ENCODE data around the gene ATP8B1.
"Not testable (repeated sequence)": the region's sequence is repeated elsewhere in the genome, so short reads cannot be mapped to it uniquely, and the experiment has no call there.

Gene ATP8B1

DNA sequence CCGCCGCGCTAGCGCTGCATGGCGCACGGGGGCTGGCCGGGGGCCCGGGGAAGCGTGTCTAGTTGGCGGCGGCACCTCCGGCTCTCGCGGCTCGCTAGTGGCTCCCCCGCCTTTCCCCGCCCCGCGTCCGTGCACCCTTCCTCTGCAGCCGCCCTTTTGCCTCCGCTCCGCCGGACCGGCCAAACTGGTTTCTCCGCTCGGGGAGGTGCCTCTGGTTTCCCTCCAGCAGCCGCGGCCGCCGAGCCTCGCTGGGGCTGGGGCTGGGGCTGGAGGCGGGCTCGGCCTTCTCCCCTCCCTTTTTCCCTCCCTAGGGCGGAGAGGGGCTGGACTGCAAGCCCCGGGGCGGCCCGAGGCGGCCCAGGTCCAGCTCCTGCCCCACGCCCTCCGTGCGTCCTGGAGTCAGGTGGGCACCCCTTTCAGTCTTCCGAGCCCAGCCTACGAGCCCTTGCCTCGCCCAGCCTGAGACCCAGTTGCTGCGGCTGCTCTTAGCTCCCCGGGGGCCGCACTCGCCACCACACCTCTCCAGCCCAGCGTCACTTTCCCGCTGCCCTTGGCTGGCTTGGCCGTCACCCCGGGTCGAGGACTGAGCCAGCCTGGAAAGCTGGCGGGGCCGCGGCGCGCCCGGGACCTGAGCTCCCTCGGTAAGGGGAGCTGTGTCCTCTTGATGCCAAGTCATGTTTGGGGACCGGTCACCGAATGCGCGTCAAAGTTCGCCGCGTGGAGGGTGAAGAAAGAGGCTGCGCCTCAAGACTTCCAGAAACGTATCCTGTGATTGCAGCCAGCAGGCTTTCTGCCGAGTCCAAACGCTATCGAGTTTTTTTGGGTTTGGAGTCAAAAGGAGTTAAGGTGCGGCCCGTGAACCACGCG is at the start of gene ATP8B1:
TSS of gene ATP8B1 (minus strand) at position 213 of the 867 bp plus-strand sequence. CDS start 71,508 bp downstream, outside the sequence.
- no peak for ATAC-seq

GRCh38 chr18:57850063-57850462 is 46.9 kb upstream of the ATP8B1 start:
- no peak for ATAC-seq

DNA sequence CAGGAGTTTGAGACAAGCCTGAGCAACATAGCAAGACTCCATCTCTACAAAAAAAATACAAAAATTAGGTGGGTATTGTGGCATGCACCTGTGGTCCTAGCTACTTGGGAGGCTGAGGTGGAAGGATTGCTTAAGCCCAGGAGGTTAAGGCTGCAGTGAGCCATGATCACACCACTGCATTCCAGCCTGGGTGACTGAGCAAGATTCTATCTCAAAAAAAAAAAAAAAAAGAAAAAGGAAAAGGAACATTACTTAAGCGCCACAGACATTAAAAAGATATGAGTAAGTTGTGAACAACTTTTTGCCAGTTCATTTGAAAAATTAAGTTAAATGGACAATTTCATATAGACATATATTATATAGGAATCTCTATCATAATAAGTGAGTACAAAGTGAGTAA is 45.3 kb upstream of the ATP8B1 start:
- not testable (repeated sequence) for ATAC-seq

GRCh38 chr18:57847431-57847830 is 44.3 kb upstream of the ATP8B1 start:
- ATAC-seq, result not testable (repeated sequence)

DNA sequence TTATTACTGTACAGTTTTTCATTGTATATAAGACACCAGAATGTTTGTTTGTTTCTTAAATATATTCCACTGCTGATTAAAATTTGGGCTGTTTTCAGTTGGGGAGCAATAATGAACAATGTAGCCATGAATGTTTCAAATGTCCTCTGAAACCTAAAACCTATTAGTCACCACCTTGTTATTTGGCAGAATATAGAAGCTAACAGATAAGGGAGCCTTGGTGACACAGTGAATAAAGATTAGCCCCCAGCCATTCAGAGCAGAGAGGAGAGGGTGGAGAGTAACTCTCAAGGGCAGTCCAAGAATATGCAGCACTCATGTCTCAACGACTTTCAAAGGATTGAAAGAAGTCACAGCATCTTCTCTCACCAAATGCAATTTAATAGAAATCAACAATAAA is 43.1 kb upstream of the ATP8B1 start:
- ATAC-seq, result no peak

GRCh38 chr18:57845605-57846074 is 42.5 kb upstream of the ATP8B1 start:
- no peak for ATAC-seq

DNA sequence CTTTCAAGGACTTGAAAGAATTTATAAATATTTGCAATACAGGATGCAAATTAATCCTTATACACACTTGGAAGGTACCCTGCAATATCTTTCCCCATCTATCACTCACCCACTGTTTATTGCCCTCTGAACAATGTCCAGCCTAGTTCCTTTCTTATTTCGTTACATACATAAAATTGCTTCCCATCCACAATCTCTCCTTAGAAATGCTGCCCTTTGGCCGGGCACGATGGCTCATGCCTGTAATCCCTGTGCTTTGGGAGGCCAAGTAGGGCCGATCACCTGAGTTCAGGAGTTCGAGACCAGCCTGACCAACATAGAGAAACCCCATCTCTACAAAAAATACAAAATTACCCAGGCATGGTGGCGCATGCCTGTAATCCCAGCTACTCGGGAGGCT is 41.2 kb upstream of the ATP8B1 start:
- no peak for ATAC-seq

- ATAC-seq, result no peak
Observed at GRCh38 chr18:57843386-57843785, 40.3 kb upstream of the ATP8B1 start.

DNA sequence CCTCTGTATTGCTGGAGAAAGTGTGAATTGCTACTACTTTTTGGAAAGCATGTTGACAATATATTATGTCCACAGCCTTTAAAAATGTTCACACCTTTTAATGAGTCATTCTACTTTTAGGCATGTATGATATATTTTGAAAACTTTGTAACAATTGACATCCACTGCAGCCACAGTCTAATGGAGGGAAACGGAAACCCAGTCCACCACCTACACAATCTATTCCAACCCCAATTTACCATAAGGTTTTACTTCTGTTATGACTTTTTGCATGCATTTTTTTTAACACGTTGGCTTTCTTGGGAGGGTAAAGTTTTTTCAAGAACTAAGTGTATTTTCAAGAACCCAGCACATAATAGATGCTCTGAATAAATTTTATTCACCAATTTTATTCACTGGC is 38.5 kb upstream of the ATP8B1 start:
- ATAC-seq, result peak; percentile 15 to 28

GRCh38 chr18:57839942-57840381 is 36.8 kb upstream of the ATP8B1 start:
- ATAC-seq, result no peak

GRCh38 chr18:57837917-57838548 is 34.9 kb upstream of the ATP8B1 start:
- ATAC-seq, result peak; percentile 92 to 95

DNA sequence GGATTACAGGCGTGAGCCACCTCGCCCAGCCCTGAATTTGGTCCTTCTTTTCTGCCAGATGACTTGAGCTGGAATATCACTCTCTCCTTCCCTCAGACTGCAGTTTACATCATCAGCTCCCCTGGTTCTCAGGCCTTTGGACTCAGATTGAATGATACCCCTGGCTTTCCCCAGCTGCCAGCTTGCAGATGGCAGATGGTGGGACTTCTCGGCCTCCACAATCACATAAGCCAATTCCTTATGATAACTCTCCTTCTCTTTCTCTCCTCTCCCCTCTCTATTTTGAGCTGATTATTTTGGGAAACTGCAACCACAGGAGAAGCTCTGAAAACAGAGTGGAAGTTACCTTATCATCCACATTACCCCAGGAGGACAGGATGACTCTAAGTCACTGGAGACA is 33.4 kb upstream of the ATP8B1 start:
- no peak for ATAC-seq

DNA sequence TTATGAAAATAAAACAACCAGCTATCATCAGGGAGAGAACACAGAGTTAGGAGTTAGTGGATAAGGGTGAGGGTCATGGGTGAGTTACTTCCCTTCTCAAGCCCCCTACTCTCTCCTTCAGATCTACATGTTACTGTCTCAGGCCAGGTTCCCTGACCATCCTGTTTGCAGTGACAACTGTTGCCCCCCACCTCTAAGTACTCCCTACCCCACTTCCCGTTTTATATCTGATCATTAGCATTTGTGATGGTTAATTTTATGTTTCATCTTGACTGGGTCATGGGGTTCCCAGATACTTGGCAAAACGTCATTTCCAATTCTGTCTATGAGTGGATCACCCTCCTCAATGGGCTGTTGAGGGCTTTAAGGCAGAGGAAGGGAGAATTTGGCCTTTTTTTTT is 32.8 kb upstream of the ATP8B1 start:
- no peak for ATAC-seq

DNA sequence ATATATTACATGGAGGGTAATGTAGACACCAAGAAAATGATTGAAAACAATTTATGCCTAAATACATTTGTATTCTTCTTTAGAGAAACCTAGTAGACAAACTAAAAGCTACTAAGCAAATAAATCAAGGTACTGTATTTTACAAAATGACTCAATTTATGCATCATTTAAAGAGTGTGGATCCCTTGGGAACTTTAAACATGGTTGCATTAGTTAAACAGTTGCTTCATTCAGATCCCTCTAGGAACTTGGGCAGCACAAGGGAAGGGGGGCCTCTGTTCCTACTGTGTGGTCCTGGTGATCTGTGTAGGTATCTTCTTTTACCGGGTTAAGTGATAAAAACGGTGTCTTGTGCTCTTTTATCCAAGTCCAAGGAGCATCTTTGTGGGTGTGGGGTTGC is 31.5 kb upstream of the ATP8B1 start:
- ATAC-seq, result no peak

GRCh38 chr18:57833441-57834101 is 30.5 kb upstream of the ATP8B1 start:
- peak; percentile 24 to 43 for ATAC-seq

GRCh38 chr18:57832730-57833129 is 29.6 kb upstream of the ATP8B1 start:
- no peak for ATAC-seq

DNA sequence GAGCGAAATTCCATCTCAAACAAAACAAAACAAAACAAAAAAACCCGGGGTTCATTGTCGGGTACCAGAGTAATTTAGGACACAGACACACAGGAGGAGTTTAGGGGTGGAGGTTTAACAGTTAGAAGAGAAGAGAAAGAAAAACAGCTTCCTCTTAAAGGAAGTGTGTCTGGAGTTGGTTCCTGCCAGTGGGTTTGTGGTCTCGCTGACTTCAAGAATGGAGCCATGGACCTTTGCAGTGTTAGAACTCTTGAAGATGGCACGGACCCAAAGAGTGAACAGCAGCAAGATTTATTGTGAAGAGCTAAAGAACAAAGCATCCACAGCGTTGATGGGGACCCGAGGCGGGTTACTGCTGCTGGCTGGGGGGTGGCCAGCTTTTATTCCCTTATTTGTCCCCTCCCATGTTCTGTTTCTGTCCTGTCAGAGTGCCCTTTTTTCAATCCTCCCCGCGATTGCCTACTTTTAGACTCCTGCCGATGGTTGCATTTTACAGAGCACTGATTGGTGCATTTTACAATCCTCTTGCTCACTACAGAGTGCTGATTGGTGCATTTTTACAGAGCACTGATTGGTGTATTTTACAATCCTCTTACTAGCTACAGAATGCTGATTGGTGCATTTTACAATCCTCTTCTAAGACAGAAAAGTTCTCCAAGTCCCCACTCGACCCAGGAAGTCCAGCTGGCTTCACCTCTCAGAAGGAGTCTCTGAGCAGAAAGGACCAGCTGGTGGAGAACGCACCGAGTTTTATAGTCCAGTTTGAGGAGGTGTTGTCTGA is 28.7 kb upstream of the ATP8B1 start:
- ATAC-seq, result no peak

- no peak for ATAC-seq
Observed at GRCh38 chr18:57827646-57828045, 24.5 kb upstream of the ATP8B1 start.

DNA sequence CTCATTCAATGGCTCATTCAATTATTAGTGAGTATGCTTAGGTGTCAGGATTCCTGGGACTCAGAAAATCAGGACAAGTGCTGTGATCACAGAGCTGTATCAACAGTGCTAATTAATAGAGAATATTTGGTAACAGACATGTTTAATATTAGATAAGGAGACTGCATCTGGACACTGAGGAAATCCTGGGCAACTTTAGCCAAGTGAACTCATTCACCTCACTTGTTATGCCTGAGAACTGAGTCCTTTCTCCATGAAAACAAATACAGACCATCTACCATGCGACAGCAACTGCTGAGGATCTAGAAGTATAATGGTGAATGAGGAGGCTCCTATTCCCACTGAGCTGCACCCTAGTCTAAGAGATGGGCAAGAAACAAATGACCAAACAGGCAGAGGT is 23.1 kb upstream of the ATP8B1 start:
- ATAC-seq, result no peak

- ATAC-seq, result not testable (repeated sequence)
Observed at GRCh38 chr18:57820583-57820982, 17.5 kb upstream of the ATP8B1 start.

- no peak for ATAC-seq
Observed at GRCh38 chr18:57819671-57820460, 16.8 kb upstream of the ATP8B1 start.

DNA sequence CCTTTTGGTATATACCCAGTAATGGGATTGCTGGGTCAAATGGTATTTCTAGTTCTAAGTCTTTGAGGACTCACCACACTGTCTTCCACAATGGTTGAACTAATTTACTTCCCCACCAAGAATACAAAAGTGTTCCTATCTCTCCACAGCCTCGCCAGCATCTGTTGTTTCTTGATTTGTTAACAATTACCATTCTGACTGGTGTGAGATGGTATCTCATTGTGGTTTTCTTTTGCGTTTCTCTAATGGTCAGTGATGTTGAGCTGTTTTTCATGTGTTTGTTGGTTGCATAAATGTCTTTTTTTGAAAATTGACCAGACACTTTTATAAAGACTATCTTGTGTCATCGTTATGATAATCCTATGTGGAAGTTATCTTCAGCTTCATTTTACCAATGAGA is 16.0 kb upstream of the ATP8B1 start:
- no peak for ATAC-seq
